HepG2 (cell line): ENCODE measurements around the gene CCDC86. TPM values are rescaled to one million over a fixed set of nuclear protein-coding genes. Genes with fewer than 3 reads are reported as not detected.
A peak's percentile ranks its signal among the peaks of the same experiment; 100 is the strongest.

ENCODE experiments used
- GMEB2 ChIP-seq: IDR thresholded peaks from 2 replicates; pipeline ENCODE4 v1.6.1; 2016; ENCODE audit warnings: missing biosample characterization, missing genetic modification reagents, low read depth
- HOXD1 ChIP-seq: sonication (generic); formaldehyde crosslinking; IDR thresholded peaks from 2 replicates; pipeline ENCODE4 v1.5.0; 2020; ENCODE audit warnings: missing genetic modification reagents
- MAFF ChIP-seq: IDR thresholded peaks from 2 replicates; pipeline ENCODE4 v1.6.1; 2011; ENCODE audit warnings: low read depth, low read length, improper control_type of control experiment
- MIXL1 ChIP-seq: IDR thresholded peaks from 2 replicates; pipeline ENCODE4 v1.6.1; 2016
- PHB2 ChIP-seq: fragments of 450-650 bp; IDR thresholded peaks from 2 replicates; pipeline ENCODE4 v1.6.1; 2018; ENCODE audit not compliant: partially characterized antibody
- PRMT3 ChIP-seq: sonication (generic); formaldehyde crosslinking; IDR thresholded peaks from 2 replicates; pipeline ENCODE4 v1.8.1; 2022; ENCODE audit warnings: low read depth, mild to moderate bottlenecking, moderate library complexity, missing genetic modification reagents, borderline replicate concordance
- RELA ChIP-seq: sonication (generic); formaldehyde crosslinking; IDR thresholded peaks from 2 replicates; pipeline ENCODE4 v1.4.0; 2020; ENCODE audit warnings: missing genetic modification reagents
- TMF1 ChIP-seq: sonication (generic); formaldehyde crosslinking; IDR thresholded peaks from 2 replicates; pipeline ENCODE4 v1.8.1; 2022; ENCODE audit warnings: low read depth, missing genetic modification reagents
- TSC22D2 ChIP-seq: sonication (generic); formaldehyde crosslinking; IDR thresholded peaks from 2 replicates; pipeline ENCODE4 v1.5.1; 2020; ENCODE audit warnings: missing genetic modification reagents, mild to moderate bottlenecking, borderline replicate concordance
- ZFP37 ChIP-seq: sonication (generic); formaldehyde crosslinking; IDR thresholded peaks from 2 replicates; pipeline ENCODE4 v1.4.0; 2020; ENCODE audit warnings: missing genetic modification reagents, borderline replicate concordance
- ZNF10 ChIP-seq: sonication (generic); formaldehyde crosslinking; IDR thresholded peaks from 2 replicates; pipeline ENCODE4 v1.4.0; 2020; ENCODE audit warnings: mild to moderate bottlenecking, low read depth, missing genetic modification reagents, borderline replicate concordance
- ZNF33A ChIP-seq: sonication (generic); formaldehyde crosslinking; IDR thresholded peaks from 2 replicates; pipeline ENCODE4 v1.5.1; 2020; ENCODE audit warnings: missing genetic modification reagents, mild to moderate bottlenecking, moderate library complexity, borderline replicate concordance
- ZNF549 ChIP-seq: sonication (generic); formaldehyde crosslinking; IDR thresholded peaks from 2 replicates; pipeline ENCODE4 v1.5.0; 2020; ENCODE audit warnings: missing genetic modification reagents
- ZNF598 ChIP-seq: sonication (generic); formaldehyde crosslinking; IDR thresholded peaks from 2 replicates; pipeline ENCODE4 v1.5.1; 2020; ENCODE audit warnings: mild to moderate bottlenecking, missing genetic modification reagents, borderline replicate concordance
- ZSCAN22 ChIP-seq: sonication (generic); formaldehyde crosslinking; IDR thresholded peaks from 2 replicates; pipeline ENCODE4 v1.4.0; 2020; ENCODE audit warnings: mild to moderate bottlenecking, missing genetic modification reagents
- polyA plus RNA-seq, 8 experiments: library from polyadenylated mRNA; depleted of rRNA in 3 of 8; stranded (reverse) in 7 of 8; unstranded in 1 of 8; fragments of >200 nt; fragmentation: Illumina TruSeq in 4 of 8; extraction: Trizol in 4 of 8; gene quantifications; 2 replicates each; pipeline versions ENCODE4 v1.2.1 to v1.2.3, GENCODE V29; 2011 to 2016; ENCODE audit warnings: low read depth in 4 of 8, missing spikeins in 1 of 8, mixed read lengths in 1 of 8; ENCODE audit not compliant: insufficient read depth in 1 of 8
- total RNA-seq, 5 experiments: library from RNA; depleted of rRNA; stranded (reverse); fragments of >200 nt; fragmentation: Illumina TruSeq; extraction: Trizol; gene quantifications; 2 replicates each; pipeline ENCODE4 v1.2.3, GENCODE V29; 2016; ENCODE audit warnings: low read depth in 1 of 5
- TF ChIP-seq, protein P1 (sequence below): sonication (generic); formaldehyde crosslinking; IDR thresholded peaks from 2 replicates; pipeline ENCODE4 v1.5.1; 2020; ENCODE audit warnings: missing genetic modification reagents, mild to moderate bottlenecking, borderline replicate concordance
- TF ChIP-seq, protein P2 (sequence below): sonication (generic); formaldehyde crosslinking; IDR thresholded peaks from 2 replicates; pipeline ENCODE4 v1.4.0; 2020; ENCODE audit warnings: mild to moderate bottlenecking, missing genetic modification reagents
- TF ChIP-seq, protein P3 (sequence below): sonication (generic); formaldehyde crosslinking; IDR thresholded peaks from 2 replicates; pipeline ENCODE4 v1.4.0; 2020; ENCODE audit warnings: mild to moderate bottlenecking, missing genetic modification reagents, borderline replicate concordance
- TF ChIP-seq, protein P4 (sequence below): sonication (generic); formaldehyde crosslinking; IDR thresholded peaks from 2 replicates; pipeline ENCODE4 v1.5.0; 2020; ENCODE audit warnings: mild to moderate bottlenecking, missing genetic modification reagents

Gene CCDC86
- total and polyA plus RNA-seq, 2 of the 13 experiments (the other 11 are each of a cell fraction or from before 2014, with no cell fraction given) = 33.8 to 37.6 TPM

- TF ChIP-seq, protein P1, sequence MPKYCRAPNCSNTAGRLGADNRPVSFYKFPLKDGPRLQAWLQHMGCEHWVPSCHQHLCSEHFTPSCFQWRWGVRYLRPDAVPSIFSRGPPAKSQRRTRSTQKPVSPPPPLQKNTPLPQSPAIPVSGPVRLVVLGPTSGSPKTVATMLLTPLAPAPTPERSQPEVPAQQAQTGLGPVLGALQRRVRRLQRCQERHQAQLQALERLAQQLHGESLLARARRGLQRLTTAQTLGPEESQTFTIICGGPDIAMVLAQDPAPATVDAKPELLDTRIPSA = no peak
- TF ChIP-seq, protein P2, sequence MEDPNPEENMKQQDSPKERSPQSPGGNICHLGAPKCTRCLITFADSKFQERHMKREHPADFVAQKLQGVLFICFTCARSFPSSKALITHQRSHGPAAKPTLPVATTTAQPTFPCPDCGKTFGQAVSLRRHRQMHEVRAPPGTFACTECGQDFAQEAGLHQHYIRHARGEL (CRISPR knock-in tag) = peak; percentile 16; the same call in 1 of the 2 replicates
- TF ChIP-seq MAFF (peak; percentile 39; the same call in 1 of the 2 replicates), PRMT3 (CRISPR knock-in tag) (no peak), ZFP37 (CRISPR knock-in tag) (no peak), ZNF33A (0 out of 2 replicates have a peak, but pooled peaks have one; percentile 37), PHB2 (no peak), RELA (CRISPR knock-in tag) (0 out of 2 replicates have a peak, but pooled peaks have one; percentile 68), ZSCAN22 (CRISPR knock-in tag) (no peak), TMF1 (CRISPR knock-in tag) (no peak), TSC22D2 (CRISPR knock-in tag) (peak; percentile 87; the same call in 1 of the 2 replicates), MIXL1 (CRISPR knock-in tag) (no peak), ZNF549 (CRISPR knock-in tag) (no peak), HOXD1 (peak; percentile 90), GMEB2 (CRISPR knock-in tag) (peak; percentile 64; the same call in 1 of the 2 replicates), ZNF598 (CRISPR knock-in tag) (no peak; the same call in 1 of the 2 replicates), ZNF10 (CRISPR knock-in tag) (no peak)
- TF ChIP-seq, protein P3, sequence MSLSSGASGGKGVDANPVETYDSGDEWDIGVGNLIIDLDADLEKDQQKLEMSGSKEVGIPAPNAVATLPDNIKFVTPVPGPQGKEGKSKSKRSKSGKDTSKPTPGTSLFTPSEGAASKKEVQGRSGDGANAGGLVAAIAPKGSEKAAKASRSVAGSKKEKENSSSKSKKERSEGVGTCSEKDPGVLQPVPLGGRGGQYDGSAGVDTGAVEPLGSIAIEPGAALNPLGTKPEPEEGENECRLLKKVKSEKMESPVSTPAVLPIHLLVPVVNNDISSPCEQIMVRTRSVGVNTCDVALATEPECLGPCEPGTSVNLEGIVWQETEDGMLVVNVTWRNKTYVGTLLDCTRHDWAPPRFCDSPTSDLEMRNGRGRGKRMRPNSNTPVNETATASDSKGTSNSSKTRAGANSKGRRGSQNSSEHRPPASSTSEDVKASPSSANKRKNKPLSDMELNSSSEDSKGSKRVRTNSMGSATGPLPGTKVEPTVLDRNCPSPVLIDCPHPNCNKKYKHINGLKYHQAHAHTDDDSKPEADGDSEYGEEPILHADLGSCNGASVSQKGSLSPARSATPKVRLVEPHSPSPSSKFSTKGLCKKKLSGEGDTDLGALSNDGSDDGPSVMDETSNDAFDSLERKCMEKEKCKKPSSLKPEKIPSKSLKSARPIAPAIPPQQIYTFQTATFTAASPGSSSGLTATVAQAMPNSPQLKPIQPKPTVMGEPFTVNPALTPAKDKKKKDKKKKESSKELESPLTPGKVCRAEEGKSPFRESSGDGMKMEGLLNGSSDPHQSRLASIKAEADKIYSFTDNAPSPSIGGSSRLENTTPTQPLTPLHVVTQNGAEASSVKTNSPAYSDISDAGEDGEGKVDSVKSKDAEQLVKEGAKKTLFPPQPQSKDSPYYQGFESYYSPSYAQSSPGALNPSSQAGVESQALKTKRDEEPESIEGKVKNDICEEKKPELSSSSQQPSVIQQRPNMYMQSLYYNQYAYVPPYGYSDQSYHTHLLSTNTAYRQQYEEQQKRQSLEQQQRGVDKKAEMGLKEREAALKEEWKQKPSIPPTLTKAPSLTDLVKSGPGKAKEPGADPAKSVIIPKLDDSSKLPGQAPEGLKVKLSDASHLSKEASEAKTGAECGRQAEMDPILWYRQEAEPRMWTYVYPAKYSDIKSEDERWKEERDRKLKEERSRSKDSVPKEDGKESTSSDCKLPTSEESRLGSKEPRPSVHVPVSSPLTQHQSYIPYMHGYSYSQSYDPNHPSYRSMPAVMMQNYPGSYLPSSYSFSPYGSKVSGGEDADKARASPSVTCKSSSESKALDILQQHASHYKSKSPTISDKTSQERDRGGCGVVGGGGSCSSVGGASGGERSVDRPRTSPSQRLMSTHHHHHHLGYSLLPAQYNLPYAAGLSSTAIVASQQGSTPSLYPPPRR (CRISPR knock-in tag) = peak; percentile 38; the same call in 1 of the 2 replicates
- TF ChIP-seq, protein P4, sequence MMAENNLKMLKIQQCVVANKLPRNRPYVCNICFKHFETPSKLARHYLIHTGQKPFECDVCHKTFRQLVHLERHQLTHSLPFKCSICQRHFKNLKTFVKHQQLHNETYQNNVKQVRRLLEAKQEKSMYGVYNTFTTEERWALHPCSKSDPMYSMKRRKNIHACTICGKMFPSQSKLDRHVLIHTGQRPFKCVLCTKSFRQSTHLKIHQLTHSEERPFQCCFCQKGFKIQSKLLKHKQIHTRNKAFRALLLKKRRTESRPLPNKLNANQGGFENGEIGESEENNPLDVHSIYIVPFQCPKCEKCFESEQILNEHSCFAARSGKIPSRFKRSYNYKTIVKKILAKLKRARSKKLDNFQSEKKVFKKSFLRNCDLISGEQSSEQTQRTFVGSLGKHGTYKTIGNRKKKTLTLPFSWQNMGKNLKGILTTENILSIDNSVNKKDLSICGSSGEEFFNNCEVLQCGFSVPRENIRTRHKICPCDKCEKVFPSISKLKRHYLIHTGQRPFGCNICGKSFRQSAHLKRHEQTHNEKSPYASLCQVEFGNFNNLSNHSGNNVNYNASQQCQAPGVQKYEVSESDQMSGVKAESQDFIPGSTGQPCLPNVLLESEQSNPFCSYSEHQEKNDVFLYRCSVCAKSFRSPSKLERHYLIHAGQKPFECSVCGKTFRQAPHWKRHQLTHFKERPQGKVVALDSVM (CRISPR knock-in tag) = no peak
These were observed at the start of gene CCDC86 (continued) for GRCh38 chr11:60841797-60842667.
